PFSK-1 (cell line): ENCODE data around the gene PPP2R2C.

ENCODE experiments used
- FOXP2 ChIP-seq: optimal IDR thresholded peaks from 2 replicates; pipeline ENCODE3; 2011; ENCODE audit warnings: borderline replicate concordance, control low read depth, inconsistent platforms; ENCODE audit not compliant: insufficient read depth; ENCODE audit errors: extremely low read length, extremely low read depth
- POLR2AphosphoS5 ChIP-seq: IDR thresholded peaks from 2 replicates; pipeline ENCODE4 v1.6.1; 2012; ENCODE audit warnings: low read depth, mild to moderate bottlenecking, control low read depth, low read length, moderate library complexity
- REST ChIP-seq, 2 experiments: IDR thresholded peaks; 2 replicates each; pipeline versions ENCODE4 v1.6.1 to v1.8.0; 2011 to 2012; ENCODE audit warnings: low read depth in 2 of 2, low read length in 2 of 2, control low read depth in 1 of 2, inconsistent platforms in 1 of 2, mild to moderate bottlenecking in 1 of 2, moderate library complexity in 1 of 2; ENCODE audit not compliant: insufficient read depth in 1 of 2
- SIN3A ChIP-seq: IDR thresholded peaks from 2 replicates; pipeline ENCODE4 v1.6.1; 2012; ENCODE audit warnings: mild to moderate bottlenecking, low read length, moderate library complexity, borderline replicate concordance; ENCODE audit not compliant: insufficient read depth
- TAF1 ChIP-seq: IDR thresholded peaks from 2 replicates; pipeline ENCODE4 v1.6.1; 2012; ENCODE audit warnings: low read length, control low read depth, borderline replicate concordance; ENCODE audit not compliant: insufficient read depth

PPP2R2C gene

GRCh38 chr4:6352031-6352692 is 120.3 kb downstream of the PPP2R2C start:
- no peak for TF ChIP-seq FOXP2
- no peak for TF ChIP-seq POLR2AphosphoS5
- no peak for TF ChIP-seq TAF1
- no peak for TF ChIP-seq SIN3A
- TF ChIP-seq REST (IDR thresholded peaks at IDR 0.05; ENCODE audit: insufficient read depth in 1 of 2, low read depth in 2 of 2, low read length in 2 of 2) = no peak

GRCh38 chr4:6351246-6352000 is 121.0 kb downstream of the PPP2R2C start:
- TF ChIP-seq REST (IDR thresholded peaks at IDR 0.05; ENCODE audit: insufficient read depth in 1 of 2, low read depth in 2 of 2, low read length in 2 of 2) (no peak), TAF1 (no peak), SIN3A (no peak), FOXP2 (no peak), POLR2AphosphoS5 (no peak)

- TF ChIP-seq POLR2AphosphoS5 = no peak
- no peak for TF ChIP-seq FOXP2
- TF ChIP-seq REST (IDR thresholded peaks at IDR 0.05; ENCODE audit: insufficient read depth in 1 of 2, low read depth in 2 of 2, low read length in 2 of 2) = no peak
- TF ChIP-seq SIN3A = no peak
- TF ChIP-seq TAF1 = no peak
Observed at GRCh38 chr4:6350646-6351045, 121.8 kb downstream of the PPP2R2C start.

GRCh38 chr4:6349896-6350603 is 122.4 kb downstream of the PPP2R2C start:
- TF ChIP-seq FOXP2 = no peak
- TF ChIP-seq SIN3A = no peak

GRCh38 chr4:6348408-6348807 is 124.0 kb downstream of the PPP2R2C start:
- TF ChIP-seq FOXP2 (no peak), TAF1 (no peak), REST (IDR thresholded peaks at IDR 0.05; ENCODE audit: insufficient read depth in 1 of 2, low read depth in 2 of 2, low read length in 2 of 2) (no peak), POLR2AphosphoS5 (no peak), SIN3A (no peak)
